K562 (cell line): ENCODE data around the gene ZEB2. TPM values are rescaled to one million over a fixed set of nuclear protein-coding genes. Genes with fewer than 3 reads are reported as not detected.

Source experiments
- ATAC-seq: fragments of 200-7000 bp; cut with Tn5 transposase; 3 replicates; pipeline ENCODE4 v1.9.1; 2020; ENCODE audit warnings: moderate library complexity
- BruUV-seq: library from RNA; stranded (reverse); fragments of 400-500 nt; replicated peaks from 2 replicates; lab custom pipeline; 2021; lab: Mats Ljungman, UMichigan
- CTCF ChIA-PET: fragments of 300-600 bp; formaldehyde crosslinking; extraction: SDS; loops from one replicate; lab custom pipeline; 2021; ENCODE audit warnings: low intra/inter-chr PET ratio; lab: Yijun Ruan, JAX
- POLR2A ChIA-PET: fragments of 300-600, 350-650 bp; sonication (Branson Sonifier 250); formaldehyde crosslinking; extraction: SDS; loops from one replicate; lab custom pipeline; 2021; ENCODE audit warnings: antibody characterized with exemption, inconsistent platforms; lab: Yijun Ruan, JAX
- DNase-seq, 4 experiments: peaks; one replicate each; pipeline versions ENCODE4 v3.0.0 to v3.0.0-alpha.2; 2011 to 2018; ENCODE audit warnings: low spot score in 3 of 4, mixed read lengths in 3 of 4; ENCODE audit errors: extremely low read depth in 1 of 4
- FAIRE-seq: peaks from 2 replicates; lab custom pipeline; 2011; peaks lifted over from hg19 to GRCh38; lab: Jason Lieb, UNC
- H2AFZ ChIP-seq: 2 replicates; pipeline ENCODE4 v1.6.0; 2011; ENCODE audit warnings: low read depth, low read length, control low read depth, inconsistent platforms
- H3K27ac ChIP-seq: fragments of 200-600 bp; 3 replicates; pipeline ENCODE4 v1.8.0; 2011; ENCODE audit warnings: low read depth, mild to moderate bottlenecking, control low read depth, inconsistent platforms, low read length, moderate library complexity, mixed read lengths; ENCODE audit errors: extremely low read depth
- H3K27me3 ChIP-seq, 2 experiments: fragments of 300-600 bp in 1 of 2; 2 replicates in 1 of 2; 3 replicates in 1 of 2; pipeline versions ENCODE4 v1.6.0 to v1.8.0; 2011; ENCODE audit warnings: inconsistent platforms in 2 of 2, low read length in 2 of 2, mild to moderate bottlenecking in 1 of 2, mixed read lengths in 1 of 2, moderate library complexity in 1 of 2; ENCODE audit not compliant: control insufficient read depth in 2 of 2, insufficient read depth in 2 of 2
- H3K36me3 ChIP-seq: fragments of 300-600 bp; 3 replicates; pipeline ENCODE4 v1.8.0; 2011; ENCODE audit warnings: mild to moderate bottlenecking, low read length, inconsistent platforms; ENCODE audit not compliant: control insufficient read depth, insufficient read depth
- H3K4me1 ChIP-seq, 2 experiments: fragments of 200-600 bp in 1 of 2; replicated peaks in 1 of 2; 2 replicates in 1 of 2; 3 replicates in 1 of 2; pipeline versions ENCODE4 v1.5.1 to v1.8.0; 2011; ENCODE audit warnings: inconsistent platforms in 2 of 2, low read length in 2 of 2, mild to moderate bottlenecking in 1 of 2, mixed read lengths in 1 of 2, moderate library complexity in 1 of 2; ENCODE audit not compliant: control insufficient read depth in 2 of 2, insufficient read depth in 2 of 2
- H3K4me2 ChIP-seq: 2 replicates; pipeline ENCODE4 v1.6.1; 2011; ENCODE audit warnings: low read length, control low read depth, inconsistent platforms, mixed read lengths; ENCODE audit not compliant: insufficient read depth
- H3K4me3 ChIP-seq: fragments of 200-600 bp; sonication (generic), shearing (Covaris generic); 2 replicates; pipeline ENCODE4 v1.5.1; 2016; ENCODE audit warnings: control low read depth, inconsistent platforms
- H3K79me2 ChIP-seq: fragments of 200-600 bp; 3 replicates; pipeline ENCODE4 v1.8.0; 2011; ENCODE audit warnings: low read length, inconsistent platforms; ENCODE audit not compliant: control insufficient read depth, insufficient read depth
- H3K9ac ChIP-seq, 2 experiments: 2 replicates each; pipeline versions ENCODE4 v1.6.0 to v1.6.1; 2011; ENCODE audit warnings: low read depth in 2 of 2, low read length in 2 of 2, control low read depth in 1 of 2, inconsistent platforms in 1 of 2, mild to moderate bottlenecking in 1 of 2, mixed read lengths in 1 of 2; ENCODE audit not compliant: insufficient read depth in 1 of 2
- H3K9me1 ChIP-seq: one replicate; pipeline ENCODE4 v1.6.0; 2011; ENCODE audit warnings: inconsistent platforms, mild to moderate bottlenecking, low read length, moderate library complexity; ENCODE audit not compliant: control insufficient read depth, insufficient read depth
- H3K9me3 ChIP-seq: replicated peaks from 2 replicates; pipeline ENCODE4 v1.5.1; 2011; ENCODE audit warnings: low read depth, low read length, inconsistent platforms; ENCODE audit not compliant: control insufficient read depth, insufficient read depth
- H4K20me1 ChIP-seq: replicated peaks from 2 replicates; pipeline ENCODE4 v1.6.1; 2011; ENCODE audit warnings: low read length, inconsistent platforms, mixed read lengths; ENCODE audit not compliant: control insufficient read depth, insufficient read depth
- CHD1 ChIP-seq: fragments of 200-600 bp; sonication (generic); IDR thresholded peaks from one replicate; pipeline ENCODE4 v1.6.1; 2012; ENCODE audit warnings: mild to moderate bottlenecking, moderate library complexity, low read length, inconsistent platforms
- CREB5 ChIP-seq: fragments of 250-450 bp; sonication (Bioruptor Pico); IDR thresholded peaks from 2 replicates; pipeline ENCODE4 v1.5.0; 2020; ENCODE audit warnings: mild to moderate bottlenecking
- CREM ChIP-seq: IDR thresholded peaks from 2 replicates; pipeline ENCODE4 v1.6.1; 2014; ENCODE audit warnings: antibody characterized with exemption, low read depth
- ELF2 ChIP-seq: fragments of 250-450 bp; sonication (Bioruptor Pico); IDR thresholded peaks from 2 replicates; pipeline ENCODE4 v1.5.0; 2021; ENCODE audit warnings: mild to moderate bottlenecking
- KDM2B ChIP-seq: fragments of 250-450 bp; sonication (Bioruptor Pico); IDR thresholded peaks from 2 replicates; pipeline ENCODE4 v1.8.0; 2021; ENCODE audit warnings: mild to moderate bottlenecking, moderate library complexity
- MXD1 ChIP-seq: fragments of 250-450 bp; sonication (Bioruptor Pico); IDR thresholded peaks from 2 replicates; pipeline ENCODE4 v1.8.0; 2021; ENCODE audit warnings: borderline replicate concordance, mild to moderate bottlenecking, moderate library complexity; ENCODE audit not compliant: poor library complexity, severe bottlenecking
- PBX2 ChIP-seq, 2 experiments: IDR thresholded peaks in 1 of 2; conservative IDR thresholded peaks in 1 of 2; 2 replicates each; pipeline ENCODE4 v1.6.1; 2016; ENCODE audit warnings: low read depth in 2 of 2, mild to moderate bottlenecking in 1 of 2, missing compliant biosample characterization in 1 of 2, missing genetic modification characterization in 1 of 2, moderate library complexity in 1 of 2
- PHB2 ChIP-seq: fragments of 450-650 bp; IDR thresholded peaks from 2 replicates; pipeline ENCODE4 v1.6.1; 2017; ENCODE audit warnings: low read depth
- PTRF ChIP-seq: fragments of 450-650 bp; IDR thresholded peaks from 2 replicates; pipeline ENCODE4 v1.6.1; 2016; ENCODE audit warnings: mild to moderate bottlenecking, missing genetic modification characterization, missing compliant biosample characterization
- RB1 ChIP-seq: fragments of 450-650 bp; IDR thresholded peaks from 2 replicates; pipeline ENCODE4 v1.6.1; 2017; ENCODE audit warnings: low read depth, mild to moderate bottlenecking
- SMAD3 ChIP-seq: fragments of 450-650 bp; formaldehyde crosslinking; conservative IDR thresholded peaks from 2 replicates; pipeline ENCODE4 v1.4.0; 2020; ENCODE audit warnings: mild to moderate bottlenecking
- STAT5B ChIP-seq: fragments of 250-450 bp; sonication (Bioruptor Pico); IDR thresholded peaks from 2 replicates; pipeline ENCODE4 v1.8.0; 2021; ENCODE audit warnings: mild to moderate bottlenecking, inconsistent platforms
- TAF7 ChIP-seq: fragments of 450-650 bp; IDR thresholded peaks from 2 replicates; pipeline ENCODE4 v1.6.1; 2016; ENCODE audit warnings: missing genetic modification characterization, missing compliant biosample characterization
- TRIM24 ChIP-seq, 2 experiments: fragments of 450-650 bp; IDR thresholded peaks; 2 replicates each; pipeline ENCODE4 v1.6.1; 2016
- ZBTB26 ChIP-seq: fragments of 450-650 bp; formaldehyde crosslinking; IDR thresholded peaks from 2 replicates; pipeline ENCODE4 v1.4.0; 2022; ENCODE audit warnings: missing genetic modification characterization
- ZNF639 ChIP-seq, 2 experiments: fragments of 200-800 bp in 1 of 2; sonication (Bioruptor generic) in 1 of 2; sonication (generic) in 1 of 2; formaldehyde crosslinking in 1 of 2; IDR thresholded peaks in 1 of 2; conservative IDR thresholded peaks in 1 of 2; 2 replicates each; pipeline versions ENCODE4 v1.5.0 to v1.6.1; 2016 to 2020; ENCODE audit warnings: missing compliant biosample characterization in 1 of 2, missing genetic modification characterization in 1 of 2, missing genetic modification reagents in 1 of 2
- WGBS: fragments of 100-300 bp; shearing (Covaris generic); methylation state at CpG from one replicate; pipeline ENCODE4 v1.1.6; 2016; ENCODE audit warnings: low coverage, mixed read lengths; ENCODE audit not compliant: insufficient coverage; ENCODE audit errors: missing lambda C conversion rate; 5-methylcytosine and 5-hydroxymethylcytosine counted together
- in situ Hi-C: fragments of 300-500 bp; cut with MboI; formaldehyde crosslinking; loops from 4 replicates; pipeline ENCODE4 v1.15.0; 2018; ENCODE audit warnings: inconsistent platforms, mixed read lengths
- intact Hi-C: fragments of 100-400 bp; cut with micrococcal nuclease; formaldehyde crosslinking; loops from 2 replicates; pipeline ENCODE4 v1.14.2; 2022
- polyA plus RNA-seq, 8 experiments: library from polyadenylated mRNA; depleted of rRNA in 4 of 8; stranded (reverse) in 5 of 8; unstranded in 3 of 8; fragments of >200 nt; fragmentation: Nextera tagmentation in 2 of 8; fragmentation: Illumina TruSeq in 1 of 8; extraction: Ambion mirVana in 2 of 8; extraction: Trizol in 1 of 8; gene quantifications; 2 replicates each; pipeline versions ENCODE4 v1.2.1 to v1.2.3, GENCODE V29; 2011 to 2014; ENCODE audit warnings: inconsistent platforms in 1 of 8, missing spikeins in 1 of 8
- total RNA-seq, 7 experiments: library from RNA; depleted of rRNA in 6 of 7; stranded (reverse); fragments of >200 nt in 6 of 7; fragmentation: Illumina TruSeq in 2 of 7; extraction: Trizol in 2 of 7; gene quantifications; 2 replicates each; pipeline versions ENCODE4 v1.2.1 to v1.2.3, GENCODE V29; 2011 to 2021; ENCODE audit warnings: low replicate concordance in 1 of 7

ZEB2 gene
- total and polyA plus RNA-seq, 9 of the 15 experiments (the other 6 are each of a cell fraction or from before 2014, with no cell fraction given) = 15.1 to 113 (median 72.3) TPM

GRCh38 chr2:144354953-144355352 is 165.0 kb downstream of the ZEB2 start:
- no peaks in the 10 kb centered on the region for H3K27me3 ChIP-seq
- H3K79me2 ChIP-seq = no peaks in the 10 kb centered on the region
- FAIRE-seq (no peak), ATAC-seq (no peak), DNase-seq (no peak)
- H3K4me1 ChIP-seq = peaks cover 6 to 41% of the 10 kb centered on the region in 2 experiments
- no peaks in the 10 kb centered on the region for H4K20me1 ChIP-seq
- BruUV-seq = no TSS peak
- H3K9me3 ChIP-seq = no peaks in the 10 kb centered on the region
- no peak overlapping the region for H3K4me3 ChIP-seq
- ChIA-PET POLR2A (no interaction called here), CTCF (no interaction called here)
- H3K27ac ChIP-seq = no peak overlapping the region
- H3K4me2 ChIP-seq = no peak overlapping the region
- H2AFZ ChIP-seq = peak overlapping the region; percentile 60
- in situ Hi-C loops (no loop called here), intact Hi-C loops (loop anchor here (5.0 kb wide), 2 partner anchors 167 to 227 kb away; partner anchors contain the start of gene ZEB2)
- H3K36me3 ChIP-seq = no peaks in the 10 kb centered on the region
- 13% methylated on average over 3 of the region's 3 CpGs for WGBS
- H3K9ac ChIP-seq = no peak overlapping the region
- no peaks in the 10 kb centered on the region for H3K9me1 ChIP-seq
- TF ChIP-seq PBX2 (CRISPR knock-in tag; IDR thresholded peaks at IDR 0.05; ENCODE audit: low read depth) (no peak), PBX2 (tag; conservative IDR thresholded peaks at IDR 0.05; ENCODE audit: low read depth) (no peak), SMAD3 (CRISPR knock-in tag) (no peak), ZNF639 (CRISPR knock-in tag; conservative IDR thresholded peaks at IDR 0.05 in 1 of 2, IDR thresholded peaks at IDR 0.05 in 1 of 2) (0 out of 4 replicates have a peak, but pooled peaks of 1 of the 2 experiments have one; percentile 46), RB1 (no peak), ELF2 (CRISPR knock-in tag) (no peak), PHB2 (no peak), CHD1 (no peak), CREB5 (no peak), TAF7 (tag) (no peak), MXD1 (CRISPR knock-in tag) (no peak), PTRF (no peak), STAT5B (CRISPR knock-in tag) (no peak), KDM2B (CRISPR knock-in tag) (no peak), CREM (no peak), ZBTB26 (no peak), TRIM24 (IDR thresholded peaks at IDR 0.05) (0 out of 4 replicates have a peak, but pooled peaks have one; percentile 15 to 36)
